HG03025 (cell line): ENCODE data around the gene SRD5A3.

Experiments
- ATAC-seq: cut with Tn5 transposase; IDR thresholded peaks from one replicate; pipeline ENCODE4 v1.9.1; 2021; ENCODE audit warnings: mild to moderate bottlenecking, moderate library complexity; ENCODE audit not compliant: unreplicated experiment, low FRiP score

Gene SRD5A3

DNA sequence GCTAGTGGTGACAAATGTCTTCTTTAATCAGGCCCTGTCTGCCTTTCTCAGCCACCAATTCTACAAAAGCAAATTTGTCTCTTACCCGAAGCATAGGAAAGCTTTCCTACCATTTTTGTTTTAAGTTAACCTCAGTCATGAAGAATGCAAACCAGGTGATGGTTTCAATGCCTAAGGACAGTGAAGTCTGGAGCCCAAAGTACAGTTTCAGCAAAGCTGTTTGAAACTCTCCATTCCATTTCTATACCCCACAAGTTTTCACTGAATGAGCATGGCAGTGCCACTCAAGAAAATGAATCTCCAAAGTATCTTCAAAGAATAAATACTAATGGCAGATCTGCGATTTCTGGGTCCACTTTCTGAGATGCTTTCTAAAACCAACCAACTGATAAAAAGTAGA, 23.9 kb downstream of the SRD5A3 start:
- ATAC-seq, result no peak

DNA sequence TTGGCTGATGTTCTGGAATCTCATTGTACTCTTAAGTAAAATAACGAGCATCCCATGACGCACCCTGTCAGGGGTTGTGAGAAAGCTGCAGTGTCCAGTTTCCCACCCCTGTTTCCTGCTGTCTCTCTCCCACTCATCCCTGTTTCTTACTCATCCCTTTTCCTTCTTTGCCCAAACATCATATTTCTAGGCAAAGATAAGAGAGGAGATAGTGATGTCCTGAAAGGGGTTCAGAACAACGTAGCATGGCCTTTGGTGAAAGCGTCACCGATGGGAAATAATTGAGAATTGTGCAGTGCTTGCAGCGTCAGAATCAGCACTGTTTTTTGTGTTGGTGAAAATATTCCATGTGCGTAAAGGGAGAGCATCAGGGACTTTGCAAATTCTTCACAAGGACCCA, 26.2 kb downstream of the SRD5A3 start:
- no peak for ATAC-seq

DNA sequence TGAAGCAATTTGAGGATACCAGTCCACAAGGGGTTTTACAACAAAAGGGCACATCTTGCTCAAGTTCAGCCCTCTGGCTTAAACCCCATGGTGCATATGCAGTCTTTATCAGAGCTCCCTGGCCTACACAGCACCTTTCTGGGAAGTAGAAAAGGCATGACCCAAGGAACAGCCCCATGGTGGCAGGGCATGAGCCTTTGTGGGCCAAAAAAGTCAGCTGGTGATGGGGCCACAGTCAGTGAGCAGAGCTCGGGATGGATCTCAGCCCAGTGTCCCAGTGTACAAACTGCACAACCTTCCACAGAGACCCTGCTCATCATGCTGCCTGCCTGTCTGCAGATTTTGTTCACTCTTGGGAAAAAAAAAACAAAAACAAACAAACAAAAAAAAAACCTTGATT, 27.4 kb downstream of the SRD5A3 start:
- ATAC-seq, result no peak

DNA sequence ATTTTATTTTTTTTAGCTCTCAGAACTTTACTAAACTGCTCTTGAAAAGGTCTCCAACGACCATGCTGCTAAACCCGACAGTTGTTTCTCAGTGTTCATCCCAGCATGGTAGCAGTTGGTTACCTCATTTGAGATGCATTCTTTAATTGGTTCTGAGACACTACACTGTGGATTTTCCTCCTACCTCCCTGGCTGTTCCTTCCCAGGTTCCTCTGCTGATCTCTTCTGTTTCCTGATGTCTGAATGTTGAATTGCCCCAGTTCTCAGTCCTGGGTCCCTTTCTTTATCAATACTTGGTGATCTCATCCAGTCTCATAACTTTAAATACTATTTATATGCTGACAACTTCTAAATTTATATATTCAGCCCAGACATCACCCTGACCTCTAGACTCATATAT, 30.7 kb downstream of the SRD5A3 start:
- ATAC-seq, result no peak

DNA sequence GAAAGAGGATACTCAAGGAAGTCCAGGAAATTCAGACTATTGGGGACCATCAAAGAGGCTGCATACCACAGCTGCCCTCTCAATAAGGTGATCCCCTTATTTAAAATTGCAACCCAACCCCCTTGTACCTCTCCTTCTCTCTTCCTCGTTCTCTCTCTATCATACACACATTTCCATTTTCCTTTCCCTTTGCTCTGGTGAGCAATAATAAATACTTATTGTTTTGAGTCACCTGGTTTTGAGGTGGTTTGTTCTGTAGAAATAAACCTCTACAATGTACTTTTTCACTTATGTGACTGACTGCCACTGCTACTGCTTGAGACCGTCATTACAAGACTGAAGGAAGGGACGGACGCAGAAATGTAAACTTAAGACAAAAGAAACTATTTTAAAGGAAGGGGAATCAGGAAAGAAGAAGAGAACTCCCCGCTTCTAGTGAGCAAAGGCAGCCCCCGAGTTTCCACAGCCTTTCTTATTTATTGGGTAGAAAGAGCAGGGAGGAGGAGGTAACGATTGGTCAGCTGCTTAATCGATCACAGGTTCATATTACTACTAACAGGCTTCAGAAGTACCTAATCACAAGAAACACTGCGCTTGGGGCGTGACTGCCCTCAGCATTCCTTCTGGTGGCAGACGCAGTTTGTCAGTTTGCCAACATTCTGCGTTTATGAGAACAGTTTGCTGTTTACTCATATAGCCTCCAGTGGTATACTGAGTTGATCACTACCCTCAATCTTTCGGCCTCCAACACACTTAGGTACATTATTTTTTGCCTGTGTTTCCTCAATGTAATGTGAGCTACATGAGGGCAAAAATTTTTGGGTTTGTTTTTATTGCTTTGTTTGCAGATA, 32.8 kb downstream of the SRD5A3 start:
- ATAC-seq, result no peak

DNA sequence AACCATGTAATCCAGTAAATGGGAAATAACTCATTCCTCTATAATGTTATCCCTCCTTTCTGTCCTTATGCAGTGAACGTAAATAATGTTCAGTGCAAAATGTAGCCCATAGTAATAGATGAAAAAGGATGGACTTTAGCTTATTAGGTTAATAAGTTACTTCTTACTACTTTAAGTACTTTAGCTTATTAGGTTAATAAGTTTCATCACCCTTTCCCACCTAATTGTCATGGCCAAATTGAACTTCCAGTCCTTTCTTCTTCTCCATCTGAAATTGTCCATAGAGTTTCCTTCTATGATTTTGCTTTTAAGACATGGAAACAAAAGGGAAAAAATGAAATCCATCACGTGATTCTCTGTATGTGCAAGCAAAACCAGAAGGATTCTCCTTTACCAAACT, 34.5 kb downstream of the SRD5A3 start:
- no peak for ATAC-seq

DNA sequence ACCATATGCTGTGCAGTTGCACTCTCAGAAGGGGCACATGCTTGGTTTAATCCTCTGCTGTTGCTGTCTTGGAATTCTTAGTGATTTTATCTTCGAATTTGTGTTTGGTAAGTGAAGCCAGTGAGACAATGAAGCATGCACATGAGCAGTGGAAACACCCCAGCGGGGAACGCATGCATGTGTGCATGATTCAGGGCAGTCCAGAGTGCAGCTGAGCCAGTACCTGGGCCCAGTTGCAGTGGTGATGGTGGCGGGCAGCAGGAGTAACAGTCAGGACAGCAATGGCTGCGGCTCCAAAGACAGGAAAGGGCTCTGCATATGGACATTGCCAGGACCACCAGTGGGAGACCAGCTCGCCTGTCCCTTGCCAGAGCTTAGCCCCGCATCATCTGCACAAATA, 35.5 kb downstream of the SRD5A3 start:
- ATAC-seq, result no peak

DNA sequence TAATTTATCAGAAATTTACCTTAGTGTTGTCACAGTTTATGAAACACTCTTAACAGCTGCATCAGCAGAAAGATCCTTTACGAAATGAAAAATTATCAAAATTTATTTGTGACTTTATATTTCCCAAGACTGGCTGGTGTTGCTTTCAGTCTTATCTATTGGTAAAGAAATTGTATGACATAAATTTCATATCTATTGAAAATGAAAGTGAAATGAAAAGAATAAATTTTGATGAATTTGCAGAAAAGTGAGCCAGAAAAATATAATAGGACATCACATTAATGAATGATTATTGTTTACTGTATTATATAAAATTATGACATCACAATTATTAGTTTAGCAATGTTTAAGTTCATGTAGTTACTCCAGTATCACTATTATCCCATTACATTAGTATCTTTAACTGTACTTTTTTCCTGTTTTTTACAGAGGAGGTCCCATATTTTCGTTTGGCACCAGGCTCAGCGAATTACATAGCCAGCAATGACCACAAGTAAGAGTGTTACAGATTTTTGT, 36.5 kb downstream of the SRD5A3 start:
- ATAC-seq, result no peak

DNA sequence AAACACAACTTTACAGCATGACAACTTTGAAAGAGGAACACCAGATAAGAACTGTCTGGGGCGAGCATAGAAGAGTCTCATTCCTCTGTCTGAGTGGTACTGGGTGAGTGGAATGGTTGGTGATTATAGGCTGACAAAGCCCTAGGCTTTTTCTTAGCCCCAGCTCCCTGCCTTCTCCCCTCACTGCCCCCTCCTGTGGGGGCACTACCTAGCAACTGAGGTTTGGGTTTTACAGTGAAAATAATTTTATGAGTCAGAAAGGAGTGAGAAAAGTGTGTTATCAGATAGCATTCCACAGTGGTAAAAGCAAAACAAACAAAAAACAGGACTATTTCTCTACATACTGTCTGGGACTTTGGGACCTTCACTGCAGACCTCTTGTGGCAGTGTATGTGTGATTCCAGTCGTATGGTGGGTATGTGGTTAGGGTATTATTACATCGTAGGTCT, 39.2 kb downstream of the SRD5A3 start:
- ATAC-seq, result no peak

DNA sequence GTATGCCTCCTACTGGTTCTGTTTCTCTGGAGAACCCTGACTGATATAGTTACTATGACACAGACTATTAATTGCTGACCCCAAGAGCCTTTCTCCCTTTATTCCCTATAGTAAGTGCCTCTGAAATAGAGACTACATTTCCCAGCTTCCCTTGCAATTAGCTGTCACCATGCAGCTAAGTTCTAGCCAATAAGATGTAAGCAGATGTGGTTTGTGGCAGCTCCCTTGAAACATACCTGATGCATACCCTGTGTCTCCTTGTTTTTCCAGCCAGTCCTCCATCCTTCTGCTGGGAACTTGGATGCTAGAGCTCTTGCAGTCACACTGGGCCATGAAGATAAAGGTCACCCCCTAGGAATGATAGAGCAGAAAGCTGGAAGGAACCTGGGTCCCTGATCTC, 40.0 kb downstream of the SRD5A3 start:
- ATAC-seq, result peak; percentile 83

DNA sequence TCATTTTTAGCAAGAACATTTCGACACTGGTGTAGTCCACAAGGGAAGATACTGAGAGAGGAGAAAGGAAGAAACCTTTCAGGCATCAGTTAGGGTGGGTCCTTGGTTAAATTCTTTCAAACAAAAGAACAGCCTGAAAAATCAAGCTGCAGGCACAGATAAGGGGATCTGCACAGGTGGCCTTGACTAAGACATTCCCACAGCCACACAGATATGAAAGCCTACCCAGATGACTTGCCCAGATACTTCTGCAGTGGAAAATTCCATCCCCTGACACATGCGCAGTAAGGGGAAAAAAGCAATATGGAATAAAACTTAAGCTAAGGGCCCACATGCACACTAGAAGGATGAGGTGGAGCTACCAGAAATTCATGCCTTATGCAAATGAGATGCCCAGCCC, 40.8 kb downstream of the SRD5A3 start:
- no peak for ATAC-seq

DNA sequence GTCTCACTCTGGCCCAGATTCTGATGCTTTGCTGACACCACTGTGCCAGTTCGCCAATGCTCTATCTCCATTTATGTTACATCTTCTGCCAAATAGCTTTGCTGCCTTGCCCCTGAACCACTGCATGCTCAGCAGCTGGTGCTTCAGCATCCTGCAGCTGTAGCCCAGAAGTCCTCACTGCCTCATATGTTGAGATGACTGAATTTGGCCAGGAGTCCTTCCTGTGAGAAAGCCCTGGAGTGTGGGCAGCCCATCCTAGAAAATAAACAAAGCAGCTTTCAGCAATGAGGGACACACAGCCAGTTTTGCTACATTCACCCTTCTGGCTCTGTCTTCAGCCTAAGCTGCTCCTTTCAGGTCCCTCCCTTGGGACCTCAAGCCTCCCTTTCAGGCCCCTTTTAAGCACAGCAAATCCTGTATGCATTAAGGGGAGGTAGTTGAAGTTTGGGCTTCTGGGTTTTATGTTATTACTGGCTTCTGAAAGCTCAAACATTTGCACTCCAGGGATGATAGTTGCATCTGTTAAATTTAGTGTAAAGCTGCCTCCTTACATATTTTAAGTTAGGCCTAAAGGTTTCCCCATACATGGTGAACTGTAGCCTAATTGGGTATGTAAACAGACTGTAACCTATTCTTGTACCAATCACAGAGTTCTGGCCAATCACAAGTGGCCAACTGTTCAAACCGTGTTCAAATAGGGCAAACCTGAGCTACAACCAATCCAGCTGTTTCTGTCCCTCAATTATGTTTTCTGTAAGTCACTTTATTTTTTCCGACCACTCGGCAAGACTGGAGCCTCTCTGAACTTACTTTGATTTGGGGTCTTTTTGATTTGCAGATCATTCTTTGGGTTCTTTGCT, 47.6 kb downstream of the SRD5A3 start:
- no peak for ATAC-seq

DNA sequence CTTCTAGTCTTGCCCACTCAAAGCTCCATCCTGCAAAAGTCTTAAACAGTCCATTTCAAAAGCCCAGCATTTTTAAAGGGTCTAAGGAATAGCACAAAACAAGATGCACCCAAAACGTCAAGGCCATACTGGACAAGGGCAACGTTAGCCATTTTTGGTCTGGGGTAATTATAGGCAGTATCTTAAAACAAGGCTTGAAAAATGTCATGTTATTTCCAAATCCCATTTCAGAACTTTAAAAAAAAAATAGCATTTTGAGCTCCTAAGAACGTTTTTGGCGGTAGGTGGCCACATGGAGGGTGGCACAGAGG, 49.1 kb downstream of the SRD5A3 start:
- ATAC-seq, result peak; percentile 0

DNA sequence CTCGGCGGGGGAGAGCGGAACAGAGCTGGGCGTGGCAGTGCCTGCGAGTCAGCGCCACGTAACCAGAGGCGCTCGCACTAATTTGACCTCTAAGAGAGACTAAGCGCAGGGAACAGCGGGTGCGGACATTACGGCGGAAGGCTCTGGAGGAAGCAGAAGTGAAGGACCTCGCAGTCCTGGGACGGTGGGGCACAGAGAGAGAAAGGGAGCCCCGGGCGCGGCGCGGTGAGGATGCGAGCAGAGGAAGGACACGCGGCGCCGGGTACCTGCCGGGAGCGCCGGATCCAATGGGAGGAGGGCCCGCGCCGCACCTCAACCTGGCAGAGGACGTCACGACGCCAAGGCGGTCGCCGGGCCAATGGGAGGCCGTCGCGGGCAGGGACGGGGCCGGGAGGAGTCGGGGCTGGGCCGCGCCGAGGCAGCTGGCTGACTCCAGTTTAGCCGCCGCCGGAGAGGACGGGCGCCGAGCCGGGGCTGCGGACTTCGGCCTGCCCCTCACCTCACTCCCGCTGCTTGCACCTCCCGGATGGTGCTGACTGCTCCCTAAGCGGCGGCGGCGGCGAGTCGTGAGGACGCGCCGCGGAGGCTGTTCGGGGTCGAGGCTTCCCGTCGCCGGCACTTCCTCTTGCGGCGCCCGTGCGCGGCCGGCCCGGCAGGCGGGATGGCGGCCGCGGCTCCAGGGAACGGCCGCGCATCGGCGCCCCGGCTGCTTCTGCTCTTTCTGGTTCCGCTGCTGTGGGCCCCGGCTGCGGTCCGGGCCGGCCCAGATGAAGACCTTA, 49.7 kb downstream of the SRD5A3 start, which contains the start of gene TMEM165:
TSS of gene TMEM165 (plus strand) at position 429 of the 779 bp plus-strand sequence. CDS start at position 662, 233 bp downstream.
- peak; percentile 91 for ATAC-seq

DNA sequence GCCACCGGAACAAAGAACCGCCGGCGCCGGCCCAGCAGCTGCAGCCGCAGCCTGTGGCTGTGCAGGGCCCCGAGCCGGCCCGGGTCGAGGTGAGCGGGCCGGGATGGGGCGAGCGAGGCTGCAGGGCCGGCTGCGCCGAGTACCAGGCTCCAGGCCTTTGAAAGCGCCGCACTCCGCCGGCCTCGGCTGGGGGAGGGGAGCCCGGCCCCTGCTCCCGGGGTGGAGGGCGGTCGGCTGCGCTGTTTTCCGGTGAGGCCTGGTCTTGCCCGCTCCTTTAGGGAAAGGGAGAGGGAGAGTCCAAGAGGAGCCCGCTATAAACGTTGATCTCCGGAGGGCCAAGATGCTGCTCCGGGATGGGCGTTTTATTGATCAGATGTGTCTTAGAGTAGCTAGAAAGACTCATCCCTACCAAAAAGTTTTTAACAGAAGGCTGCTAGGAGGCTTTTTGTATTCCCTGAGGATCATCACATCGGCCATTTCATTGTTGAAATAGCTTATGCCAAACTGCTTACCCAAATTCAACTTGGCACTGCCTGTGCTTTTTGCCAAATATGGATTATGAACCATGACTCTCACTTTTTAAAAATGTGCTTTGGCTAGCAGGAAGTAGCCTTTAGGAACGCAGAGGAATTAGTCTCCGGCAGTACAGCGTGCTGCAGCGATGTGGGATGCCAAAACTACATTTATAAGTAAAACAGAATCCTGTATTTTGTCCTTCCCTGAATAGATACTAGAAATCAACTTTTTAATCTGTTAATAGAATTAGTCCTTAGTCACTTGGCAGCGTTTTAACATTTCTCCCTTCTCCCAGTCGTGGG, 50.5 kb downstream of the SRD5A3 start:
- ATAC-seq, result peak; percentile 20

DNA sequence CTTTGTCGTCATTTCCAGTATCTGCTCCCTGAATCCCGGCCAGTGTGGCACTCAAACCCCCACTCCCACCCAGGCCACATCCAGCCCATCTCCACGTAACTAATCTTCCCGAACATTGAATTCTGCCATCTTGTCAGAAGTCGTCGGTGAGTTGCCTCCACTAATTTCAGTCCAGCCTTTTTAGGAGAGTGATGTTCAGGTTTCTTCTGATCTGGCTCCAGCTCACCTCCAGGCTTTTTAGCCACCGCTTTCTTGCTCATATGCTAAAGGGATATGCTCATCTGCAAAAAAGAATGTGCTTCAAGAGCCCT, 51.0 kb downstream of the SRD5A3 start:
- ATAC-seq, result no peak

DNA sequence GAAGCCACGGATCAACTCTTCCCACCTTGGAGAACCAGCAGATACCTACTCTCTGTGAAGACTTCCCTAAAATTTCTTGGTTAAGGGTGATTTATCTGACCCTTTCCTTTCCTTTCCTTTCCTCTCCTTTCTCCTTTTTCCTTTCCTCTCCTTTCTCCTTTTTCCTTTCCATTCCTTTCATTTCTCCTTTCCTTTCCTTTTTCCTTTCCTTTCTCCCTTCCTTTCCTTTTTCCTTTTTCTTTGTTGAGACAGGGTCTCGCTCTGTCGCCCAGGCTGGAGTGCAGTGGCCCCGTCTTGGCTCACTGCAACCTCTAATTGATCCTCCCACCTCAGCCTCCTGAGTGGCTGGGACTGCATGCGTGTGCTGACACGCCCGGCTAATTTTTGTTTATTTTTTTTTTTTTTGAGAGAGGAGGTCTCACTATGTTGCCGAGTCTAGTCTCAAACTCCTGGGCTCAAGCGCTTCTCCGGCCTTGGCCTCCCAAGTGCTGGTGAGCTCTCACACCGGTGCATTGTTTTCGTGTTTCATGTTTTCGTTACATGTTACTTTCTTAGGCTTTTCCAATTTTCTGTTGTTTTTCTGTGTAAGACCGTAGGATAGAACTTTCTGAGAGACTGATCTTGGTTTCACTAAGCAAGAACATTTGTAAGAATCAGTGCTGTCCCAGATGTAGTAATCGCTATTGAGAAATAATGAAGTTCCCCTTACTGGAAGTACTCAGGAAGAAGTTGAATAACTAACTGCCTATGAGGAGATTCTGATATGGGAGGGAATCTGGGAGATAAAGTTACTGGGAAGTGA, 51.7 kb downstream of the SRD5A3 start:
- ATAC-seq, result no peak

DNA sequence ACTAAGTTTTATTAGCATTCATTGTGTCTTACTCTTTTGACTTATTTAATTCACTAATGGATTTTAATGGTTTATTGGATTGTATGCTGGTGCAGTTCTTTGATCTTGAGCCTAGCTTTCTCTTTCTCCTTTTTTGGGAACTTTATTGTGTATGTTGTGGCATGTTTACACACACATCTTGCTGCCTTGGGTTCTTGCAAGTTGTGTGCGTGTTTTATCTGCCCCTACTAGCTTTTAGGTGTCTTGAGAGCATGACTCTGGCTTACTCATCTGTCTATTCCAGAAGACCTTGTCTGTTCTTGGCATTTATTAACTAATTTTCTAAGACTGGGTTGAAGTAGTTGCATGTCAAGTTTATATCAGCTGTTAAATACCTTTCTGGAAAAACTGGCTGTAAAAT, 52.4 kb downstream of the SRD5A3 start:
- no peak for ATAC-seq

DNA sequence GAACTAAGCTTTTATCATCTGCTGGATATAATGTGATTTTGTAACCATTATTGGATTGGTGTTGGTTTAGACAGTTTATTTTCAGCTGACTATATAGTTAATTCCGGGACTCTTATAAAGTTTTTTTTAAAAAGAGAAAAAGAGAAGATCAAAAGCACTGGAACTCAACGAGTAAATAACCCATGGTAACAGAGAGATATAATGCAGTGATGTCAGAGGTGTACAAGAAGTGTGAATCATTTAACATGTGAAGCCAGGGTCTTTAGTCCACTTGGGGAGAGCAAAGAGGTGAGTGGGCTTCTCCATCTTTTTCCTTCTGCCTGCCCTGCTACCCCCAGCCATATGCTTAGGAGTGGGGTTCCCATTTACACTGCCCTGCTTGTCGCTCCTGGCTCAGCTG, 52.9 kb downstream of the SRD5A3 start:
- ATAC-seq, result no peak
